Ammon's horn (tissue), 1 donor: ENCODE measurements around the gene CDKAL1.
A peak's percentile ranks its signal among the peaks of the same experiment; 100 is the strongest.
"Not testable (repeated sequence)": the region's sequence is repeated elsewhere in the genome, so short reads cannot be mapped to it uniquely, and the experiment has no call there.

Experiments
- DNase-seq: peaks from one replicate; pipeline ENCODE4 v3.0.0-alpha.2; 2016; ENCODE audit warnings: low spot score

The CDKAL1 gene

DNA sequence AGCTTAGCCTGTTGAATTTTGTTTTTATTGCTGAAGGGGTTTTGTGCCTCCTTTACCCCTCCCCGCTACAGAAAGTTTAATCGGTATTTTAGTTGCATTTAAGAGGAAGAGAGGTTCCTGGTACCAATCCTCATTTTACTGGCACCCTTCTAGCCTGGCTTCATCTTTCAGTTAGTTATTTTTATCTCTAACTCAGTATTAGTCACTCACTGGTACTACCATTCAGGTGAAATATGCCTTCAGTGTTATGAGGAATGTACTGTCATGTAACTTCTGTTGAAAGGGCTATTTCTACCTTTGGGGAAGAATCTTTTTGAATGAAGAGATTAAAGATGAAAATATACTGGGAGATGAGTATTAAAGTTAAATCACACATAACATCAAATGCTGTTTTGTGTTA is 211.8 kb downstream of the CDKAL1 start:
- no peak for DNase-seq

DNA sequence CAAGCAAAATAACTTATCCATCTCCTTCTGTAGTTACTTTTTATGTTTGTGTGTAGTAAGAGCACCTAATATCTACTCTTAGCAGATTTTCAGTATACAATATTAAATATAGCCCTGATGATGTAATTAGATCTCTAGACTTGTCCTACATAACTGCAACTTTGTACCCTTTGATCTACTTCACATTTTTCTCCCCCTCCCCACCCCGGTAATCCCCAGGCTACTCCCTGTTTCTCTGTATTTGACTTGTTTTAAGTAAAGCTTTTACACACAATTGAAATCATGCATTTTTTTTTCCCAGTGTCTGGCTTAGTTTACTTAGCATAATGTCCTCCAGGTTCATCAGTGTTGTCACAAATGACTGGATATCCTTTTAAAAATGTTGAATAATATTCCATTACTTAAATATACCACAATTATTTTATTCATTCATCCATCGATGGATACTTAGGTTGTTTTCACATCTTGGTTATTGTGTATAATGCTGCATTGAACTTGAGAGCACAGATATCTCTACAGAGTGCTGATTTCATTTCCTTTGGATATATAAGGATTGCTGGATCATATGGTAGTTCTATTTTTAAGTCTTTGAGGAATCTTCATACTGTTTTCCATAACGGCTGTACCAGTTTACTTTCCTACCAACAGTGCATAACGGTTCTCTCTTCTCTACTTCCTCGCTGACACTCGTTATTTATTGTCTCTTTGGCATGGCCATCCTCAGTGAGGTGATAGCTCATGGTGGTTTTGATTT is 212.7 kb downstream of the CDKAL1 start:
- DNase-seq: no peak

DNA sequence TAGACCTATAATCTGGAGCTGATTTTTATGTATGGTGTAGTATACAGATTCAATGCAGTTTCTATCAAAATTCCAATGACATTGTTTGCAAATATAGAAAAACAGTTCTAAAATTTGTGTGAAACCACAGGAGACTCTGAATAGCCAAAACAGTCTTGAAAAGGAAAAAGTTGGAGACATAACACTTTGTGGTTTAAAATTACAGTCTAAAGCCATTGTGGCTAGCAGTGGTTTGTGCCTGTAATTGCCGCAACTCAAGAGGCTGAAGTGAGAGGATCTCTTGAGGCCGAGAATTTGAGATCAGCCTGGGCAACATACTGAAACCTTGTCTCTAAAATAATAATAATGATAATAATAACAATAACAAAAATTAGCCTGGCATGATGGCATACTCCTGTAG is 213.7 kb downstream of the CDKAL1 start:
- no peak for DNase-seq

DNA sequence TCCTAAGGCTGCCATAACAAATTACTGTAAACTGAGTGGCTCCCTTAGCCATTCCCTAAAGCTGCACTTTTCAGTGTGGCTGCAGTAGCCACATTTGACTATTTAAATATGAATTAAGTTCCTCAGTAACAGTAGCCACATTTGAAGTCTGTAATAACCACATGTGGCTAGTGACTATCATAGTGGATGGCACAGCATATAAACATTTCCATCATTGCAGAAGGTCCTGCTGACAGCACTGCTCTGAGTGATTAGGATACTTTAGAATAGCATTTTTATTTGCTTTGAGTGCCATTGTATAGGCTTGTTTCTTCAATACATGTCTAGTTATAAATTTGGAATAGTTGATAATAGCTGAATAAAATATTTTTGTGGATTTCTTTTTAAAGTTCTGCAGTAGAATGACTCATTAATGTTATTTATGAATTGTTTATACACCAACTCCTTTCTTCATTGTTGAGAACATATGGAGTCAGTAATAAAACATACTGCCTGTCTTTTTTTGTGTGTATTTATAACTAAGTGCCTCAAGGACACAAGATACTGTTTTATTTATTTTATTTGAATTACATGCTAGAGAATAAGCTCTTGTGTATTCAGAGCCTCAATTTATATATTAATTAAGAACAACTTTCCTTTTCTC is 217.2 kb downstream of the CDKAL1 start:
- DNase-seq: no peak

DNA sequence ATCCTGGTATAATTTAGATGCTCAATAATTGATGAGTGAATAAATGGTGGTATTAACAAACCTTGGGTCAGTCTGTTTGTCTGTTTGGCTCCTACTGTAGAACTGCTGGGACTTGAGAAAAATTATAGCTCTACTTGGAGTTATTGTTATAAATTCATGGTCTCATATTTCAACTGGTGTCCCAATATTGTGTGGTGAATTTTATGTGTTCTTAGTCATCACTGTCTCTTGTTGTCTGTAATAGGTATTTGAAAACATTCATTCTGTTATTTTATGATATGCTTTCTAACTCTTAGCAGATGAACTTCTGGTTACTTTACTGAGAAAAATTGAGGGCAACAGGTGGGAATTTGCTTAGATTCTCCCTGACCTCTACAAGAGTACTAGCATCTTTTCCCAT is 221.4 kb downstream of the CDKAL1 start:
- no peak for DNase-seq

DNA sequence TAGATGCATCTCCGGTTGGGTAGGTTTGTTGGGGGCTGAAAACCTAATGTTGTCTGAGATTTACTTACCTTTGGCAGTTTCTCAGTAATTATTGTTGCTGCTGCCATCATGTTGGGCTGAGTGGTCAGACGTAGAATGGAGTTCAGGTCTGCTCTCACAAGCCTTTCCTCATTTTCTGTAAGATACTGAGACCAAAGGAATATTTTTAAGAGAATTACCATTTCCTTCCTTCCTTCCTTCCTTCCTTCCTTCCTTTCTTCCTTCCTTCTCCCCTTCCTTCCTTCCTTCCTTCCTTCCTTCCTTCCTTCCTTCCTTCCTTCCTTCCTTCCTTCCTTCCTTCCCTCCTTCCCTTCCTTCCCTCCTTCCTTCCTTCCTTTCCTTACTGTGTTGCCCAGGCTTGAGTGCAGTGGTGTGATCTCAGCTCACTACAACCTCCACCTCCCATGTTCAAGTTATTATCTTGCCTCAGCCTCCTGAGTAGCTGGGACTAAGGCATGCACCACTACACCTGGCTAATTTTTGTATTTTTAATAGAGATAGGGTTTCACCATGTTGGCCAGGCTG is 222.4 kb downstream of the CDKAL1 start:
- DNase-seq: not testable (repeated sequence)

DNA sequence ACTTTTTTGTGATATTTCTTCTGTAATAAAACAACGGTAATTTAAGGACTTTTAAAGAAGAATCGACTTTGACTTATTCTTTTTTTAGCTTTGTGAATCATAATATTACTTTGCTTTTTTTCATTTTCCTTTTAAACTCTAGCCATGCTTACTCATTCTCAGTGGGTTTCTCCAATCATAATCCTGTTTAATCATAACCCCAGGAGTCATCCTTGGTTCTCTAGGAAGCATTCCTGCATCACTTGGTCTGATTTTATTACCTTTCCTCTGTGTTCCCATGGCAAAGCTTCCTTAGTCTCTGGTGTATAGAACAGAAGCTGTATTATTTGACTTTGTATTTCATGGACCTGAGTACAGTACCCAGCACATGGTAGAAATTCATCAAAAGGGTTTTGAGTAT is 223.5 kb downstream of the CDKAL1 start:
- DNase-seq: no peak

DNA sequence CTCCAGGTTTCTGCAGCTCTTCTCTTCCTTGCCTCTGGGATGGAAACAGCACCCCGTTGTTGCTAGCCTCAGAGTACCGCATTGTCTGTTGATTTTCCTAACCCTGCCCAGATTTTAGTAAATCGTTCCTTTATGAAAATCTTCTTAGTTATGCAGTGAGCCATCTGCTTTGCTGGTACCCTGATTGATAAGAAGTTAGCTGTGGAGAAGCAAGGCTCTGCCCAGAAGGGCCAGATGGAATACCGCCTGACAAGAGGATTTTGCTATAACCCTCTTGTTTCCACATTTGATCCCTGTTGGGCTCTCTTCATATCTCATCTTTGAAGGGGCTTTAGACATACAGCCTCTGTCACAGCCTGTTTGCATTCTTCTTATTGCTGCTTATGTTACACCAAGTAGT is 229.0 kb downstream of the CDKAL1 start:
- no peak for DNase-seq

DNA sequence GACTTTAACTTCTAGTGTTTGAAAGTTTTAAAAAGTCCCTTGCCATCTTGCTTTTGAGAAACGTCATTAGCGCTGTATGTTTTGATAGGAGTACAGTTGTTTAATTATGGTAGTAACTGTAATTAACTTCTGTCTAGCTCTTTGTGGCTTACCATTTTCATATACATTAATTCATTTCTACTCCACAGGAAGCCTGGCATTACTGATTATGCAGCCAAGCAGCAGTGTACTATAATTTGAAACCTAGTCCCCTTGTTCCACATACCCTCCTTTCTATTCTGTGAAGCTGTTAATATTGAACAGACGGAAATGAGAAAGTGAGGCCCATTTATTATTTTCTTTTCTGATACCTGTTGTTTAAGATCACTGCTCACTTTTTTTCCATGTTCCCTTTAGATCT is 235.4 kb downstream of the CDKAL1 start:
- DNase-seq: no peak

DNA sequence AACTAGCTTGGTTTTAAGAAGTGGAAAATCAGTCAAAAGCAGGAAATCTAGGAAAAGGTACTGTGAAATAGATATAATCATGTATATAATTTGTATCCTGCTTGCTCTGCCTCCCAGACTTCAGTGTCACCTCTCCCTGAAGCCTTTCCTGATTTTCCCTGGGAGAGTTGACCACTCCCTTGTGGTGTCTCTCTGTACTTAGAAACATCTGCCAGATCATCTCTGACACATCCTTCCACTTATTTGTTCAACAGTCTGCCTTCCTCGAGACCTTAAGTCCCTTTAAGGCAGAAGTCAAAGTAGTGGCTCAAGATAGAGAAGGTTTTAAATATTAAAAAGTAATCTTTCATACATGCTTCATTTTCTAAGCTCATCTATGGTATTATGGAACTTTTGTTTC is 236.5 kb downstream of the CDKAL1 start:
- DNase-seq: no peak

DNA sequence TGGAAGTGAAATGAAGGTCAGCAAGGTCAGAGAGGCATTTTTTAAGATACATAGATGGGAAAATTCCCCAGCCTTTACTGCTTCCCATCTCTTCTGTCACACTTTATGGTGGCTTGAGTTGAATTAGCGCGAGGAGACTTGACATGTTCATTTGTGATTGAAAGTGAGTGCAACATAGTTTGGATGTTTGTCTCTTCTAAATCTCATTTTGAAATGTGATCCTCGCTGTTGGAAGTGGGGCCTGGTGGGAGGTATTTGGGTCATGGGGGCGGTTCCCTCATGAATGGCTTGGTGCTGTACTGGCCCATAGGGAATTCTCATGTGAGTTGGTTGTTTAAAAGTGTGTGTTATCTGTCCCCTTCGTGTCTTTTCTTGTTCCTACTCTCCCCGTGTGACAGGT is 237.2 kb downstream of the CDKAL1 start:
- DNase-seq: no peak

DNA sequence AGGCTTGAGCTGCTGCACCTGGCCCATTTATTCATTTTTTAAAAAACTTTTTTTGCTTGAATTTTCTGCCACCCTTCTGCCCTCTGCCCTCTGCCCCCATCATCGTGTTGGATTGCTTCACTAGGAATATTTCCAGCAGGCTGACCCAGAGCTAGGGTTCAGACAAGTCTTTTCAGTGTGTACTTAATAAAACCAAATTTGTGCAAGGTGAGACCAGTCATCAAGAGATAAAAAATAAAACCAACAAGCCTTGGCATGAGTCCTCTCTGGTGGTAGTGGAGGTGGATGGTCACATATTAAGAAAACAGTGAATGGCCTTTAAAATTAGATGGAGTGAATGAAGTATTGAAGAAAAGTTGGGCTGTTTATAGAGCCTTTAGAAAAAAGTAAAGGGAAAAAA is 239.6 kb downstream of the CDKAL1 start:
- DNase-seq: no peak

DNA sequence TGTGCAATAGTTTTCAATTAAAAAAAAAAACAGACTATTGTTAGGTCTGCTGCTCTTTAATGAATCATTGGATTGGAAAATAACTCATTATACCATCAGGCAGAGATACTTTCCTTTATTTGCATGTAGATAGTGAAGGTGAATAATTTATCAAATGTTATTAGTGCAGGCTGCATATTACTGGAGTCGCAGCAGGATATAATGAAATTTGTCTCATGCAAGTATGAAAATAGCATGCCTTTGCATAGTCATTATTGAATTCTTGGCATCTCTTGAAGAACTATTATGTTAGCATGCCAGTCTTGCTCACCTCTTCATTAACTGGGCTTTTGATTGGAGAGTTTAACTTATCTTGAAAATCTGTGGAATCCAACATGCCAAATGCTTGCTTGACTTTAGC is 241.7 kb downstream of the CDKAL1 start:
- DNase-seq: no peak

DNA sequence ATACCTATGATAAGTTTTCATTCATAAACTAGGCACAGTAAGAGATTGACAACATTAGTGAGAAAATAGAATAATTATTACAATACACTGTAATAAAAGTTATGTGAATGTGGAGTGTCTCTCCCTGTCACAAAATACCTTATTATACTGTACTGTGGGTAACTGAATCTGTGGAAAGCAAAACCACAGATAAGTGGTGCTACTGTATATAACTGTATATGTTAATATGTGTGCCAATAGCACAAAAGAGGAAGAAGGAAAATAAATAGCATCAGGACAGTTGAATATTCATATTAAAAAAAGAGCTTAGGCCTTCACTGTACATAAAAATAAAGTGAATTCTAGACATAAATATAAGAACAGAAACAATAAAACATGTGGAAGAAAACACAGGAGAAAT is 243.5 kb downstream of the CDKAL1 start:
- DNase-seq: no peak

DNA sequence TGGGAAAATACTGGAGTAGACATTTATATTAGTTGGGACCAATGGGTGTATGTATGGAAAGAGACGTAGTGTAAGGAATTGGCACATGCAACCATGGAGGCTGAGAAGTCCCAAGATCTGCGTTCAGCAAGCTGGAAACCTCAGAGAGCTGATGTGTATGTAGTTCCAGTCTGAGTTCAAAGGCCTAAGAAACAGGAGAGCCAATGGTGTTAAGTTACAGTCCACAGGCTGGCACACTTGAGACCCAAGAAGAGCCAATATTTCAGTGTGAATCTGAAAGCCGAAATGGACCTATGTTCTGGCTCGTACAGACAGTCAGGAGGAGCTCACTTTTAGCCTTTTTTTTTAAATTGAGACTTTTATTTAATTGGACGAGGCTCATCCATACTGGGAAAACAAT is 244.2 kb downstream of the CDKAL1 start:
- DNase-seq: no peak

DNA sequence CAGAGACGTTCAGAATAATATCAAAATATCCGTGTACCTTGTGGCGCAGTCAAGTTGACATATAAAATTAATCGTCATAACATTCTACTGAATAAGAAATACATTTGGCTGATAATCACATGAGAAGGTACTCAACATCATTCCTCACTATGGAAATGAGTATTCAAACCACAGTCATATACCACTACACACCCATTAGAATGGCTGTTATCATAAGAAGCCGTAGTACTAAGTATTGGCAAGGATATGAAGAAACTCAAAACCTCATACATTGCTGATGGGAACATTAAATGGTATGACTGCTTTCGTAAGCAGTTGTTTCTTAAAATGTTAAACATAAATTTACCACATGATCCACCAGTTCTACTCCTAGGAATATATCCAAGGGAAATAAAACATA is 244.7 kb downstream of the CDKAL1 start:
- no peak for DNase-seq

DNA sequence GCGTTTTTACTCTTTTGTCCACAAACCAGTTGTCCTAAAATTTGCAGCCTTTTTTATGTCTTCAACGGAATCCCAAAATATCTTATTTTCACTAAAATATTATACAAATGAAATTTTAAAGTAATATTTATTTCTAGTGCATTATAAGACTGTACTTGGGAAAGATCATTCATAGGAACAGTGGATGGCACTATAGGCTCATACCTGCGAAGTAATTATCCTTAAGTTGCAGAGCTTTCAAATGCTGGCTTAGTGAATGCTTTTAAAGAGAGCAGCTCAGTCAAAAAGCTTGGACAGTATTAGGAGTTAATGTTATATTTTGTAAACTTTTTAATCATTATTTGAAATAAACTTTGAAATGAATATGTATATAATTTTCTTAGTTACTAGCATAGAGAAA is 254.9 kb downstream of the CDKAL1 start:
- DNase-seq: peak; percentile 5

DNA sequence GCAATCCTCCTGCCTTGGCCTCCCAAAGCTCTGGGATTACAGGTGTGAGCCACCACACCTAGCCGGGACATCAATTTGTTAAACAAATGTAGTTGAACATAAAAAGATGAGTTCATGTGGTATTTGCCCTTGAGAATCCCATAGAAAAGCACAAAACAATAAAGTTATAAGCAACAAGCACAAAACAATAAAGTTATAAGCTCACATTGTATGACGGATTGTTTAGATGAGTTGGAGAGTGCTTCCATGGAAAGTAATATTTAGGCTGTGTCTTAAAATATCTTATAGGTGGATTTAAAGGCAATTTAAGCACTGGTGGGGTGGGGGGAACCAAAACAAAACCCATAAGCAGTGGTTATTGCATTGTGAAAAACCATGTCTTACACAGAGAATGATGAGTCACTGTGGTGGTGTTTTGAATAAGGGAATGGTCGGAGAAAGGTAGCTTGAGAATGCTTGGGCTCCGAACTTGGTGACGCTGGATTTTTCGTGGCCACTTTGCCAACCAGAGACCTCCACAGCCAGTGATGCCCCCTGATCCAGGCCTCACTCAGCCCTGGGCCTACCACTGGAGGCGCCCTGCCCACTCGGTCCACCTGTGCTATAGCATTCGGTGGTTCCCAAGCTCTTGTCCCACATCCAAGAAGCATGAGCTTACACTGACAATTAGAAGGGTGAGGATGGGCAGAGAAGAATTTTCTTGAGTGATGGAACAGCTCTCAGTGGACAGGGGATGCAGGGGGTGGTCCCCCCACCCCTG is 256.0 kb downstream of the CDKAL1 start:
- DNase-seq: no peak

DNA sequence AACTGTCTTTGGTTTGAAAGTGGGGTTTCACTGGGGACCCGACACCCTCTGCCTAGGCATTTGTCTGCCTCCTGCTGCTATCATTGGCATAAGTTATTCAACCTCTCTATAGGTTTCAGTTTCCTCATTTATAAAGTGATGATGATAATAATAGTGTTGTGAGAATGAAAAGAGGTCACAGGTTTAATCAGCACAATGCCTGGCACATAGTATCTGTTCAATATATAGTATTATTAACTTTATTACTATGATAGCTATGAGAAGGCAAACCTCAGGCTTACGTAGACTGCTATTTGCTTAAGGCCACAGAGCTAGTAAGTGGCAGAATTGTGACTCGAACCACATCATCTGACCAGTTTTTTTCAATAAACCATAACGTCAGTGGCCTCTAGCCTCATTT is 256.8 kb downstream of the CDKAL1 start:
- no peak for DNase-seq

DNA sequence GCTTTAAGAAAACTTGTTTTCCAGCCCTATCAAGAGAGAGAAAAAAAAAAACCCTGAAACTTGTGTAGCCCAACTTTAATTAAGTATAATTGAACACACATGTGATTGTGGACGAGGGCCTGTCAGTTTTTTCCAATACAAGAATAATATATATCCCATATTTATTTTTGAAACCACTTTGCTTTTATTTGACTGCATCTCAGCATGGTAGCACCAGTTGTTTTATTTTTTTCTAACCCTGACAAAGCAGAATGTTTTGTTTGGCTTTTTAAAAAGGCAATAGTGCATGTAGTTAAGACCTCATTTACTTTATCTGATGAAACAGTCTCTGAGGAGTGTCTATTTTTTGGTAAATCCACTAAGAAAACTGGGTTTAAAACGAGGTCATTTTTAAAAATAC is 257.7 kb downstream of the CDKAL1 start:
- DNase-seq: no peak

DNA sequence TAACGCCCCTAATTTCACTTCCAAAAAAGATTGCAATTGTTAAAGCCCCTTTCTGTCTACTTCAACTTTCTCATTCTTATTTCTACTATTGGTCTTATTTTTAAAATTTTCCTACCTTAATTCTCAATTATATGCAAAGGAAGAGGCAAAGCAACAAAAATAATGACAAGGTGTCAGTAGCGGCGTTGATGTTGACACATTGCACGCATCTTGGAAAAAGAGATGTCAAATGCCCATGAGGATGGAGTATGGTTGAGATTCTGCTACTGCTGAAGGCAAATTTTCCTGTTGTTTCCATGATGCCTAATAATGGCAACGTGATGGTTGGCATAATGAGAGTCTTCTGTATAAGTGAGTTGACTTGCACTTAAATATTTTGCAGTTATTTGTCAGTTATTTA is 258.9 kb downstream of the CDKAL1 start:
- no peak for DNase-seq

DNA sequence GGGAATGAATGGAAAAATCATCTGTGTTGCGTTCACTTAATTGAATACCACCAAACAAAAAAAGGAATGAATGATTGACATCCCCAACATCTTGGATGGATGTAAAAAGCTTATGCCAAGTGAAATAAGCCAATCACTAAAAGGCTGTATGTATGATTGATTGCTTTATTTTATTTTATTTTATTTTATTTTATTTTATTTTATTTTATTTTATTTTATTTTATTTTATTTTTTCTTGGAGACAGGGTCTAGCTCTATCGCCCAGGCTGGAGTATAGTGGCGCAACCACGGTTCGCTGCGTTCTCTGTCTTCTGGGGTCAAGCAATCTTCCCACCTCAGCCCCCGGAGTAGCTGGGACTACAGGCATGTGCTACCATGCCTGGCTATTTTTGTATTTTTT is 263.3 kb downstream of the CDKAL1 start:
- no peak for DNase-seq

DNA sequence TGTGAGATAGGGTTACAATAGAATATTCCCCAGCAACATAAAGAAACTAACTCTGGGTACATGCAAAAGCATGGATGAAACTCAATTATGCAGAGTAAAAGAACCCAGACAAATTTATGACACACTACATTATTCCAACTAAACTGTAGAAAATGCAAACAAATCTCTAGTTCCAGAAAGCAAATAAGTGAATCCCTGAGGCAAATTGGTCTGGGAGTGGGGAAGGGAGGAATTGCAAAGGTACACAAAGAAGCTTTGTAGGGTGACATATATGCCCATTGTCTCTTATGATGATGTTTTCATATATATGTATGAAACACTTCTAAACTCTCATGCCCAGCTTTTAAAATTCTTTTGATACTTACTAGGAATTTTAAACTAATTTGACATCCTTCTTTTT is 266.0 kb downstream of the CDKAL1 start:
- no peak for DNase-seq
